HFF-Myc (cell line): Measurements from ENCODE around the gene PXMP4.

Source experiments
- DNase-seq: peaks from one replicate; pipeline ENCODE4 v3.0.0-alpha.2; 2011; ENCODE audit warnings: low read depth; ENCODE audit errors: extremely low read depth
- H3K4me3 ChIP-seq: replicated peaks from 2 replicates; pipeline ENCODE4 v1.5.1; 2011; ENCODE audit warnings: low read depth, mild to moderate bottlenecking, control low read depth, low read length
- CTCF ChIP-seq: IDR thresholded peaks from 2 replicates; pipeline ENCODE4 v1.5.1; 2012; ENCODE audit warnings: mild to moderate bottlenecking, low read depth, low read length, control low read depth; ENCODE audit errors: missing control alignments

Gene PXMP4

GRCh38 chr20:33658510-33658909 lies 61.6 kb downstream of the PXMP4 start:
- H3K4me3 ChIP-seq, result no peak overlapping the region
- TF ChIP-seq CTCF, result no peak
- no peak for DNase-seq

DNA sequence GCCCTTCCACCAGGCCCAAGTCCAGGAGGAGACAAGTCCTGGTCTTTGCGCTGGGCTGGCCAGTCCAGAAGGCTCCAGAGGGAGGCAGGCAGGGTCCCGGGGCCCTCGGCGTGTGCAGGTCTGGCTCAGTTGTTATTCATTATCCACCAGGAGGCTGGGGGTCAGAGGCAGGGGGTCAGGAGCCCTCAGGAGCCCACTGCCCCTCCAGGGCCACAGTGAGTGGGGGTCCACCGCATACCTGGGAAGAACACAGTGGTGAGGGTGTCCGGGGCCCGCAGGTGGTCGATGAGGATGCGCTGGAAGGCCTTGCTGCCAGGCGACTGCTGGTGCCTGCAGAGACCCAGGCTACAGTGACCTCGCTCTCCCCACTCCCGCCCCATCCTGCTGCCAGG lies 62.4 kb downstream of the PXMP4 start:
- TF ChIP-seq CTCF, result no peak
- no peak for DNase-seq
- no peak overlapping the region for H3K4me3 ChIP-seq

GRCh38 chr20:33656783-33657703 lies 63.1 kb downstream of the PXMP4 start:
- no peak overlapping the region for H3K4me3 ChIP-seq
- no peak for TF ChIP-seq CTCF
- DNase-seq, result no peak

DNA sequence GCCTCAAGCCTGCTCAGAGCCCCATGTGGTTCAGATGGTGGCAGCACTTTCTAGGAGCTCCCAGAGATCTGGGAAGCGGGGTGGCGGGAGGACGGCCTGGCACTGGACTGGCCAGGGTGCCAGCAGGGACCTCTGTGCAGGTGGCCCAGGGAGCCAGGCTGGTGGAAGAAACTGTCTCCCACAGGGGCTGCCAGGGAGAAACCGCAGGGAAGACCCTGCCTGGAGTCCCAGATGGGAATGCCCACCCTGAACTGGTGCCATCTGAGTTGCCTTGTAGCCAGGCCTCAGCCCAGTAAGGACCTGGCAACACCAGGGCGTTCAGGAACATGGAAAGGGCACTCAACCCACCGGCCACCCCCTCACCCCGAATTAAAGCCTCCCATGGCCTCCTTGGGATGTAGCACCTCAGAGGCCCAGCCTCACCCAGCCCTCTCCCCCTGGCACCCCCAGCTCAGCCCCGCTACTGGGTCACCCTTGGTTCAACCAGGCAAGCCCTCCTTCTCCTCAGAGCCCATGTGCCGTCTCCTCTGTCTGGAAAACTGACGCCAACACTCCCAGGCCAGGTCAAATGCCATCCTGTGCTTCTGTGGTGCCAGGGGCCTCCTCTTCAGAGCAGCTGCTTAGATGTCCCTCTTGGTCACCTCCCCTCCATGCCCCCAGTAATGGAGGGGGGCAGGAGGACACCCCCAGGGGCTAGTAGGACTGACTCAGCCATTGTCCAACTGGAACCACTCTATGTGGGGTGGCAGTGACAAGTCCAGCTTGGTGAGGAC lies 63.9 kb downstream of the PXMP4 start:
- H3K4me3 ChIP-seq, result no peak overlapping the region
- no peak for TF ChIP-seq CTCF
- DNase-seq, result no peak

- no peak overlapping the region for H3K4me3 ChIP-seq
- DNase-seq, result no peak
- no peak for TF ChIP-seq CTCF
Observed at GRCh38 chr20:33655164-33655563, 64.9 kb downstream of the PXMP4 start.

GRCh38 chr20:33654680-33655161 lies 65.4 kb downstream of the PXMP4 start:
- DNase-seq, result no peak
- no peak for TF ChIP-seq CTCF
- no peak overlapping the region for H3K4me3 ChIP-seq
